Measurements from ENCODE around the gene PSMD10. TPM values are rescaled to one million over a fixed set of nuclear protein-coding genes. Genes with fewer than 3 reads are reported as not detected.

PSMD10 gene, protein sequence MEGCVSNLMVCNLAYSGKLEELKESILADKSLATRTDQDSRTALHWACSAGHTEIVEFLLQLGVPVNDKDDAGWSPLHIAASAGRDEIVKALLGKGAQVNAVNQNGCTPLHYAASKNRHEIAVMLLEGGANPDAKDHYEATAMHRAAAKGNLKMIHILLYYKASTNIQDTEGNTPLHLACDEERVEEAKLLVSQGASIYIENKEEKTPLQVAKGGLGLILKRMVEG
- total RNA-seq (2014; rRNA removed; shearing (Covaris generic)) = 99.0 and 110 TPM in 2 replicates

DNA sequence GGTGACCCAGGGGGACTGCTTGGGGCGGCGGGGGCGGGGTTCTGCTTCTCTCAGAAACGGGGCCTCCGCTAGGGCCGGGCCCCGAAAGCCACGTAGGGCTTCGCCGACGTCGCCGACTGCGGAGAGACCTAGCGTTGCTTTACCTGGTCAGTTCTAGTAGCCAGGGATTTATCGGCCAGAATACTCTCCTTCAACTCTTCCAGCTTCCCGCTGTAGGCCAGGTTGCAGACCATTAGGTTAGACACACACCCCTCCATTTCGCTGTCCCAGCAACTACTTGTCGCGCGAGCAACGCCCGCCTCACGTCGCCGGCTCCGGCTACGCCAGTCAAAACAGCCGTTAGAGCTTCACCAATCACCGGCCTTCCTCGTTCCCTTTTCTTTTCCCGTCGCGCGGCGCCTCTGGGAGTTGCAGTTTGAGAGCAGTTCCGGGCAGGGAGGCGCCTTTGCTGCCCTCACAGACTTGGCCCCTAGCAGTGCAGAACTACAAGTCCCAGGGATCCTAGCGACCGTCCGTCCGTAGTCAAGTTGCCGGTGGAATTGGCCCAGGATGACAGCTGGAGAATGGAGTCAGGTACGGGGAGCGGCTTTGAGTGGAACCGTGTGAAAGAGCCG, at the start of gene PSMD10, which contains the start of gene ATG4A:
Gene PSMD10 (minus strand): TSS at position 279 of the 614 bp plus-strand sequence. CDS start 22 bp downstream, at position 257.
Gene ATG4A (plus strand): TSS at position 515 of the 614 bp plus-strand sequence. CDS start 49 bp downstream, at position 564.
- peaks cover 11% of the 10 kb centered on the region for H3K36me3 ChIP-seq (replicated peaks; ENCODE audit: control insufficient read depth, insufficient read depth, low read length)
- peak within 1 kb of the TSS; percentile 80 for H3K4me3 ChIP-seq (ENCODE audit: insufficient read depth, low read depth, low read length)
- no peaks in the 10 kb centered on the region for H3K27me3 ChIP-seq (ENCODE audit: control insufficient read depth, insufficient read depth, low read length)
- peak; percentile 82 for DNase-seq

DNA sequence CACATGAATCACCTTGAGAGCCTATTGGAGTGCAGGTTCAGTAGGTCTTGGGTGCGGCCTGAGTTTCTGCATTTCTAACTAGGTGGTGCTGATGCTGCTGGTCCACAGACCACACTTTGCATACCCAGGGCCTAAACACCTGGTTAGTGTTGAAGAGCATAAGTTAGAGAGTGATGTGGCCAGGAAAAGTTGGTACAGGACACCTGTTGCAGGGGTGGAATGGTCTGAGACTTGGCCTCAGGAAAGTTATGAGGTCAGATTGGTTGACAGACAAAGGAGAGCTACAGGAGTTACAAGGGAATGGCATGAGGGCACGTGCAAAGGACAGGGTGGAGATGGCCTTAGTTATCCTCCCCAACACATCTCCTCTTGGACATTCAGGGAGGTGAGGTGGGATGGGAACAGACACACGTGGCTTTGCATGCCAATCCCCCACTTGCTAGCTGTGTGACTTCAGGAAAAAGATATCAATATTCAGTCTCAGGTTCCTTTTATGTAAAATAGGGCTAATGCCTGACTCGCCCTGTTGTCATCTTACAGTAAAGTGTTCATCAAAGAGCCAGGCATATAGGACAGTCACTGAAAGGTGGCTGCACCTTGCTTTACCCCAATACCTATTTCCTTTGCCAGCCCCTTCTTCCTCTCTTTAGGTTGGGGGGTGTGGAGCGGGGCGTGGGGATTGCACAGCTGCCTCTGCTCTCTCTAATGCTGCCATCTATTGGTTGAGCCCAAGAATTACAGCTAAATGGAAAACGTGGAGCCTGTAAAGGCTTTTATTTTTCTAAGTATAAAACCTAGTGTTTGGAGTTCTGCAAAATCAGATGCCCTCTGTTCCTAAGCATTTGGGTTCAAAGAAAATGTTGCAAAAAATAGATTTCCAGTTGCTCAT, 47.7 kb upstream of the PSMD10 start:
- Histone ChIP-seq H3K36me3 (replicated peaks; ENCODE audit: control insufficient read depth, insufficient read depth, low read length) (no peaks in the 10 kb centered on the region), H3K27me3 (ENCODE audit: control insufficient read depth, insufficient read depth, low read length) (no peaks in the 10 kb centered on the region), H3K4me3 (ENCODE audit: insufficient read depth, low read depth, low read length) (no peak overlapping the region)
- DNase-seq = peak; percentile 62

DNA sequence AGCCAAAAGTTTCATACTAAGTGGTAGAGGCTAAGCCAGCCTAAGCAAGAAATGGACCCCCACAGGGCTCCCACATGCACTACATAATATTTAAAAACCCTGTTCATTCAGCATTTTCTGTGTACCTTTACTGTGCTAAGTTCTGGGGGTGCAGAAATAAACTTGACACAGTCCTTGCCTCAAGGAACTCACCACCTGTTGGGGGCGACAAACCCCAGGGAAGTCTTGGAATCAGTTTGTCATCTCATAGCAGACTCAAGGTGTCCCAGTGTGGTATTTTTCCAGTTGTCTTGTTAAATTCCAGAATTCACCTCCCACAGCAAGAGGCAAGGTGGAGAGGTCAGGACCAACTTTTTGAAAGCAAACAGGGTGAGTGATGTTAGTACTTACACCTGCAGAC, 43.4 kb upstream of the PSMD10 start:
- no peak overlapping the region for H3K4me3 ChIP-seq (ENCODE audit: insufficient read depth, low read depth, low read length)
- DNase-seq = no peak
- no peaks in the 10 kb centered on the region for H3K27me3 ChIP-seq (ENCODE audit: control insufficient read depth, insufficient read depth, low read length)
- H3K36me3 ChIP-seq (replicated peaks; ENCODE audit: control insufficient read depth, insufficient read depth, low read length) = no peaks in the 10 kb centered on the region

DNA sequence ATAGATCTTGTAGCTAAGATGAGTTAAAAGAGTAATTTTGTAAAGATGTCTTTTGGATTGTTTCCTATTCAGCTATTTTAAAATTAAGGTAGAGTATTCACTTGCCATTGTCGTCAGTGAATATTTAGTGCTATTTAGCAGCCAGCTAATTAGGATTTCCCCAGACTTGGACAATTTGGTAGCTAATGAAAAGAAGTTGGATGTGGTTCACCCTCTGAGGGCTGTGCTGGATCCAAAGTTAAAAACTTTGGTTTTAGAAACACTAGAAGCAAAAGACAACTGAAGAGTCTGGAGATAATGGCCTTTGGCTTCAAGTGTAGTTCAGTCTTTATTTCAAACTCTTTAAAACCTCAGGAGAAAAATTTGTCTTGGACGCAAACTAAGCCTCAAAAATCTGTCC, 41.5 kb upstream of the PSMD10 start:
- Histone ChIP-seq H3K4me3 (ENCODE audit: insufficient read depth, low read depth, low read length) (no peak overlapping the region), H3K27me3 (ENCODE audit: control insufficient read depth, insufficient read depth, low read length) (no peaks in the 10 kb centered on the region), H3K36me3 (replicated peaks; ENCODE audit: control insufficient read depth, insufficient read depth, low read length) (no peaks in the 10 kb centered on the region)
- DNase-seq = no peak

DNA sequence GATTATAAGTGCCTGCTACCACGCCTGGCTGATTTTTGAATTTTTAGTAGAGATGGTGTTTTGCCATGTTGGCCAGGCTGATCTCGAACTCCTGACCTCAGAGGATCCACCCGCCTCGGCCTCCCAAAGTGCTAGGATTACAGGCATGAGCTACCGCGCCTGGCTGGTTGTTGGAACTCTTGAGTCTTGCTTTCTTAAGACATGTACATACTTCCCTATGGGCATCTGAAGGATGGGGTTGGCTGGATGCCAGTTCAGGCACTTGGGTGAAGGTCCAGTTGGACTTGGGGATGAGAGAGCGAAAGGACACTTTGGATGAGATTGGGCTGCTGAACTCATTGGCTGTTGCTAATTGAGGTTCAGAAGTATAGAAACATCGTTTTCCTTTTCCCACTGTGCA, 40.7 kb upstream of the PSMD10 start:
- Histone ChIP-seq H3K27me3 (ENCODE audit: control insufficient read depth, insufficient read depth, low read length) (no peaks in the 10 kb centered on the region), H3K36me3 (replicated peaks; ENCODE audit: control insufficient read depth, insufficient read depth, low read length) (no peaks in the 10 kb centered on the region), H3K4me3 (ENCODE audit: insufficient read depth, low read depth, low read length) (no peak overlapping the region)
- DNase-seq = no peak

DNA sequence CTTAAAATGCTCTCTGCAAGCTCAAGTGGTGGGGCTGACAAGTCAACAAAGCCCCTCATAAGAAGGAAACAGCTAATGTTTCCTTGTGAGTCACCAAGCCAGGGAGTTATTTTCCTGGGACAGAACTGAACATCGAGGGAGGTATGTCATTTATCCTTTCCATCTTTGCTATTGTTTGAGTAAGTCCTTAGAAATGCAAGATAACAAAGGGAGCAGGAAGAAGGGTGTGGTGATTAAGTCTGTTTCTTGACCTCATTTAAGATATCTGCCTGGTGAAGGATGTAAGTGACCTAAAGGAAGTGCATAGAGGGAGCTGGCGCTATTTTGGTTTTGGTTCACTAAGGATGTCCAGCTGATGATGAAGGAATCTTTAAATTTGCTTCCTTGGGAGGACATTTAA, 40.1 kb upstream of the PSMD10 start:
- H3K27me3 ChIP-seq (ENCODE audit: control insufficient read depth, insufficient read depth, low read length) = no peaks in the 10 kb centered on the region
- H3K36me3 ChIP-seq (replicated peaks; ENCODE audit: control insufficient read depth, insufficient read depth, low read length) = no peaks in the 10 kb centered on the region
- no peak for DNase-seq
- H3K4me3 ChIP-seq (ENCODE audit: insufficient read depth, low read depth, low read length) = no peak overlapping the region

DNA sequence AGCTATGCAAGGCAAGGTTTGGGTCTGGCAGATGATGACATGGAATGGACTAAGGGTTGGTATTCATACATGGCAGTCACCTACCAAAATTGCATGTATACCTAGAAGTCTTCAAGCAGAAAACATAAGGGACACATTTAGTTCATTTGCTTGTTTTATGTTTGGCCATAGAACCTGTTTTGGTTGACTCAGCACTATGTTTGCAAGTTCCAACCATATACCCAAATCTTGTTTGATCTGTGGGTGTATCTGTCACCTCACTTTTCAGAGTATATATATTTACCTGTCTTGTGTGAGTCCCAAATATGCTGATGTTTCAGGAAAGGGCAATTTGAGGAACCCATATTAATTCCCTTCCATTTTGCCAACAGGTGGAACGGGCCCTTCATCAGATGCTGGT, 39.5 kb upstream of the PSMD10 start:
- Histone ChIP-seq H3K27me3 (ENCODE audit: control insufficient read depth, insufficient read depth, low read length) (no peaks in the 10 kb centered on the region), H3K36me3 (replicated peaks; ENCODE audit: control insufficient read depth, insufficient read depth, low read length) (no peaks in the 10 kb centered on the region), H3K4me3 (ENCODE audit: insufficient read depth, low read depth, low read length) (no peak overlapping the region)
- no peak for DNase-seq

DNA sequence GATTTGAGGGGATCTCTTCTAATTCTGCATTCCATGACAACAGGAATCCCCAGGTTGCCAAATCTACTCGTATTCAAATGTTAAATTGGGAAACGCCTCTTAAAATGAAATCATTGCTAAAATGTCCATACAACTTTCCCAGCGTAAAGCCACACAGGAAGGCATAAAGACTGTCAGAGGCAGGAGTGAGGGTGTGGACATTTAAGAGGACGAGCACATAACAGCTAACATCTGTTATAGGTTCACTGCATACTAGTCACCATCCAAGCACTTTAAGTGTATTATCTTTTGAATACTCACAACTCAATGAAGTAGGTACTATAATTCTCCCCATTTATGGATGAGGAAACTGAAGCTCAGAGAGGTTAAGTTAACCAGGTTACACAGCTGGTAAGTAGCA, 35.8 kb upstream of the PSMD10 start:
- DNase-seq = no peak
- Histone ChIP-seq H3K27me3 (ENCODE audit: control insufficient read depth, insufficient read depth, low read length) (no peaks in the 10 kb centered on the region), H3K36me3 (replicated peaks; ENCODE audit: control insufficient read depth, insufficient read depth, low read length) (no peaks in the 10 kb centered on the region), H3K4me3 (ENCODE audit: insufficient read depth, low read depth, low read length) (no peak overlapping the region)

DNA sequence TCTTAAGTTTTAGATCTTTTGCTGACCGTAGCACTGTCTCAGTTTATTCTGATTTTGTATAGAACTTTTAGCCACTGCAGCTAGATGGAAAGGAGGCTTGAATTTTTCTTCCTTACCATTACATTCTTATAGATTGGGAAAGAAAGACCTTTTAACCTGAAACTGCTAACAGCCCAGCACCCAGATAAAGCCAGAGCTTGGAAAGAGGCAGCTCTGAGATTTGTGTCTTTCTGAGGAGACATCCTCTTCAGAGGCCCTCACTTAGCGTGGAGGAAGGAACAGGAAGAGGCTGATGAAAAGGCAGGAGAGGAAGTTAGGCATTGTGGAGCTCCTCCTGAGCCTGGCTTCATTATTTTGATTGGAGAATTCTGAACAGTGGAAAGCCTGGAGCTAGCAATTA, 35.3 kb upstream of the PSMD10 start:
- DNase-seq = no peak
- H3K27me3 ChIP-seq (ENCODE audit: control insufficient read depth, insufficient read depth, low read length) = no peaks in the 10 kb centered on the region
- no peaks in the 10 kb centered on the region for H3K36me3 ChIP-seq (replicated peaks; ENCODE audit: control insufficient read depth, insufficient read depth, low read length)
- no peak overlapping the region for H3K4me3 ChIP-seq (ENCODE audit: insufficient read depth, low read depth, low read length)

DNA sequence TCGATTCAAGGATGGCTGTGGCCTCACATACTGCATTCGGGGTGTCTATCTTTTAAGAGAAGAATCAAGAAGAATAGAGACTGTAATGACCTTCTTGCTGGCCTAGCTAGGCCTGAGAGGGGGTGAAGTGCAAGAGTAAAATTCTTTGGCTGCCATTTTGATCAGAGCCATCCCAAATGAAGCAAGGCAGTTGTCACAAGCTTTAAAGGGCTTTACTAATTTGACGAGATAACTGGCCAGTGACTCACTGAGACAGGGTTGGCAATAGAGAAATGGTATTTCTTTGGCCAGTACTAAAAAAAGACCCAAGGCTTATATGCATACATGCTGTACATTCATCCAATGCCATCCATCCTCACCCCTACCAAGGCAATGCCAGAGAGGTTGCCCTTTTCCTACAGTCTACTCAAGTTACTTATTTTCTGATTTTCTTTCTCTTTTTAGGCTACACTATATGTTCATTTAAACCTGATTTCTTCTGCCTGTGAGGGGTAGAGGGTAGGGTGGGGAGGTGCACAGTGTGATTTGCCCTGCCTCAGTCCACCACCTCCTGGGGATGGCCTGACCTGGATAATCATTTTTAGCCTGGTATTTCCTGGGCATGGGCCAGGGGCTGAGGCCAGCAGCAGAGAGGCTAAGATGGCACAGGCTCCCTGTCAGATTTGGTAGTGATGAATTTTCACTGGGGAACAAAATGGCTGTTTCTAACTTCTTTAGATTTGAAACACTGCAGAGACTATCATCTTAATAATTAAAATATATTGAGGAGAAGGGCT, 32.4 kb upstream of the PSMD10 start:
- DNase-seq = no peak
- Histone ChIP-seq H3K4me3 (ENCODE audit: insufficient read depth, low read depth, low read length) (no peak overlapping the region), H3K27me3 (ENCODE audit: control insufficient read depth, insufficient read depth, low read length) (no peaks in the 10 kb centered on the region), H3K36me3 (replicated peaks; ENCODE audit: control insufficient read depth, insufficient read depth, low read length) (no peaks in the 10 kb centered on the region)

DNA sequence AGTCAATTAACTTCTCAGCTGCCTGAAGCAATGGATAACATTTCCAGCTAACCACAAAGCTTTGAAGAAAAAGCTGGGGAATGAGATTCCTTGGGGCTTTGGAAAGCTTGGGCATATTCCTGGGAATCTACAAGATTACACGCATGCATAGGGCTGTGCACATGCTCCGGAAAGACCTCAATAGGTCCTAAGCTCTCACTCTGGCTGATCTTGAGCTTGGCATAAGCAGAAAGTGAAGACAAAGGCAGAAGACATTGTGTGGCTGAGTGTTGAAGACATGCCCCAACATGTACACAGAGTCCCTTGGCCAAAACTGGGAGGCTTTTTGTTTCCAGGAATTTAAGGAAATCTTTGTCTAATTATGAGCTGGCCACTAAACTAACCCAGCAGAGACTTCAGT, 31.4 kb upstream of the PSMD10 start:
- no peaks in the 10 kb centered on the region for H3K36me3 ChIP-seq (replicated peaks; ENCODE audit: control insufficient read depth, insufficient read depth, low read length)
- H3K4me3 ChIP-seq (ENCODE audit: insufficient read depth, low read depth, low read length) = no peak overlapping the region
- no peaks in the 10 kb centered on the region for H3K27me3 ChIP-seq (ENCODE audit: control insufficient read depth, insufficient read depth, low read length)
- no peak for DNase-seq

DNA sequence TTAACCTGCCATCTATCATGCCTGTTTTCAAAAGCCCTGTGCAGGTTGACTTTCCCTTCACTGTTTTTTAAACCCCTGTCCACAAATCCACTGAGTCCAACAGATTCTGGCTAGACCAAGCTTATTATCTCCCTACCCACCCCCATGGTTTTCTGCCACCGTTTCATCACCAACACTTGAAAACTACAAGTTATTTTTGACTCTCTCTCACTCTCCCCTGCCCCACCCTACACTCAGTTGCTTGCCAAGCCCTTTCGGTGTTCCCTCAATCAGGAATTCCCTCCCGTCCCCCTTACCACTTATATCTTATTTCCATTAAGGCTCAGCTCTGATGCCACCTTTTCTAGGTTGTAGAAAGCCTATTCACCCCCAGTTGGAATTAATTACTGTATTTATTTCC, 29.9 kb upstream of the PSMD10 start:
- Histone ChIP-seq H3K36me3 (replicated peaks; ENCODE audit: control insufficient read depth, insufficient read depth, low read length) (no peaks in the 10 kb centered on the region), H3K27me3 (ENCODE audit: control insufficient read depth, insufficient read depth, low read length) (no peaks in the 10 kb centered on the region), H3K4me3 (ENCODE audit: insufficient read depth, low read depth, low read length) (no peak overlapping the region)
- no peak for DNase-seq

DNA sequence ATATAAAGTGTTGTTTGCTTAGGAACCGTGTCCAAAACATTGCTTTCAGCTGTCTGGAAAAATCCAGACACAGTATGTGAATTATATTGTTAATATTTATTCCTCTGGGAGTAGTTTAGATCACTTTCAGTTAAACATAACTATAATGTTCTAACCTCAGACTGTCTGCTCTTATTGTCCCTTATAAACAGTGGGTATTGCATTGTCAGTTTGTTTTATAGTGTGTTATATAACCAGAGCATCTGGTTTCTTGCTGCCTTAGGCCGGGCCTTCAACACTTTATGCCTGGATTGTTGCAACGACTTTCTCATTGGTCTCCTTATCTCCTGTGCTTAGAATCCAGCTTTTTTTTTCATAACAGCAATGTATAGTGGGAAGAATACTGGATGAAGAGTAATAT, 26.6 kb upstream of the PSMD10 start:
- Histone ChIP-seq H3K36me3 (replicated peaks; ENCODE audit: control insufficient read depth, insufficient read depth, low read length) (no peaks in the 10 kb centered on the region), H3K4me3 (ENCODE audit: insufficient read depth, low read depth, low read length) (no peak overlapping the region), H3K27me3 (ENCODE audit: control insufficient read depth, insufficient read depth, low read length) (no peaks in the 10 kb centered on the region)
- no peak for DNase-seq

DNA sequence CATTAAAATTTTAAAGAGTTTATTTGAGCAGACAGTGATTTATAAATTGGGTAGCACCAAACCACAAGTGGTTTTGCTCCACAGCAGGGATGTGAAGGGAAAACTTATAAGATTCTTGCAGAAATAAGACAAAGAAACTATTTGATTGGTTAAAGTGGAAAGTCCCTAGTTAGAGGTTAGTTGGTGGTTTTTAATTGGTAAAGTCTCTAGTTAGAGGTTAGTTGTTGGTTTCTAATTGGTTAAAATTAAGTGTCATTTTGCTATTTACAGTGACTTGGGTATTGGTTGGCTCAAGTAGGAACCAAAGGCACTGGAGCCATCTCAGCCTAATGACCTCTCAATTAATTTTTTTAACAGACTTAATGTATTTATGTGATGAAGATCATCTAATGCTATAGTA, 23.2 kb upstream of the PSMD10 start:
- Histone ChIP-seq H3K4me3 (ENCODE audit: insufficient read depth, low read depth, low read length) (no peak overlapping the region), H3K27me3 (ENCODE audit: control insufficient read depth, insufficient read depth, low read length) (no peaks in the 10 kb centered on the region), H3K36me3 (replicated peaks; ENCODE audit: control insufficient read depth, insufficient read depth, low read length) (no peaks in the 10 kb centered on the region)
- no peak for DNase-seq

Measured in H7 (cell line).